Measurements from ENCODE around the gene IFNA8.
"Not testable (repeated sequence)": the region's sequence is repeated elsewhere in the genome, so short reads cannot be mapped to it uniquely, and the experiment has no call there.

The IFNA8 gene

DNA sequence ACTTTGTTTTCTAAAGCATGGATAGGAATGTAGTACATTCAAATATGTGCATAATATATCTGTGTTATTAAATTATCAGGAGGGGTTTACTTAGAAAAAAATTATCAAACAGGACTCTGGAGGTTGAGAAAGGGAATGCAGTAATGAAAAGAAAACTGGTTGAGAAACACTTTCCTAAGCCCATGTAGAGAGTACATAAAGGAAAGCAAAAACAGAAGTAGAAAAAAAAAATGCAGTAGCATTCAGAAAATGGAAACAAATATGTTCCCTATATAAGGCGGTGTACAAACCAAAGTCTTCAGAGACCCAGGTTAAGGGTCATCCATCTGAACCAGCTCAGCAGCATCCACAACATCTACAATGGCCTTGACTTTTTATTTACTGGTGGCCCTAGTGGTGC, at the start of gene IFNA8:
Gene IFNA8, plus strand, starts transcription at position 301 of the 400 bp plus-strand sequence. Its CDS starts 60 bp downstream, at position 361.
- DNase-seq: no peak

DNA sequence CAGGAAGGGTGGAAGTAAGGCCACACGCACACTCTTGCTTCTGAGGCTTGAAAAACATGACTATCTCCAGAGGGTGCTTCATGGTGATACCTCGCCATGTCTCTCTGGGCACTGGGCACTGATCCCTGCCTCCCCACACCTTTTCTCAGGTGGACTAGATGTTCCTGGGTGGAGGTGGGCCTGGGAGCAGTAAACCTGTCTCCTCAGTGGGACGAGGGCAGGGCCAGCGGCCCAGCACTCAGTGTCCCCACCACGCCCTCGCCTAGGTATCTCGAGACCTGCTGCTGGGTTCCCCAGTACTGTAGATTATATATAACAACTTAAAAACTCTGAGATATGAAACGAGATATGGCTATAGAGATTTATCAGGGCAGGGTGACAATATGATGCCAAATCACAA, 46.6 kb upstream of the IFNA8 start:
- DNase-seq: no peak

DNA sequence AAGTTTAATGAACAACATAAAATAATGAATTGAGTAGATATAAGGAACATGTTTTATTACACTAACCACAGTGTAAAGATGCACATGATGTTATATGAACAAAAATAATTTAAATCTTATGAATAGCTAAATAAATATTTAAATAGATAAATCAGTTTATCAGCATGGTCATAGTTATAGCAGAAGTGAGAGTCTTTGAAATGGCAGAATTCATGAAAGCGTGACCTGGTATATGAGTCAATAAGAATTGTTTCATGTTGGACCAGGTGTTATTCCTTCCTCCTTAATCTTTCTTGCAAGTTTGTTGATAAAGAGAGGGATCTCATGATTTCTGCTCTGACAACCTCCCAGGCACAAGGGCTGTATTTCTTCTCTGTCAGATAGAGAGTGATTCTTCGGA, 41.7 kb upstream of the IFNA8 start:
- not testable (repeated sequence) for DNase-seq

GRCh38 chr9:21367957-21368356, 41.0 kb upstream of the IFNA8 start, which contains the start of gene IFNA13:
Gene IFNA13, minus strand, starts transcription at chr9:21368057. Its CDS starts 47 bp downstream, at chr9:21368010.
- no peak for DNase-seq

GRCh38 chr9:21371467-21371866, 37.5 kb upstream of the IFNA8 start:
- DNase-seq: not testable (repeated sequence)

DNA sequence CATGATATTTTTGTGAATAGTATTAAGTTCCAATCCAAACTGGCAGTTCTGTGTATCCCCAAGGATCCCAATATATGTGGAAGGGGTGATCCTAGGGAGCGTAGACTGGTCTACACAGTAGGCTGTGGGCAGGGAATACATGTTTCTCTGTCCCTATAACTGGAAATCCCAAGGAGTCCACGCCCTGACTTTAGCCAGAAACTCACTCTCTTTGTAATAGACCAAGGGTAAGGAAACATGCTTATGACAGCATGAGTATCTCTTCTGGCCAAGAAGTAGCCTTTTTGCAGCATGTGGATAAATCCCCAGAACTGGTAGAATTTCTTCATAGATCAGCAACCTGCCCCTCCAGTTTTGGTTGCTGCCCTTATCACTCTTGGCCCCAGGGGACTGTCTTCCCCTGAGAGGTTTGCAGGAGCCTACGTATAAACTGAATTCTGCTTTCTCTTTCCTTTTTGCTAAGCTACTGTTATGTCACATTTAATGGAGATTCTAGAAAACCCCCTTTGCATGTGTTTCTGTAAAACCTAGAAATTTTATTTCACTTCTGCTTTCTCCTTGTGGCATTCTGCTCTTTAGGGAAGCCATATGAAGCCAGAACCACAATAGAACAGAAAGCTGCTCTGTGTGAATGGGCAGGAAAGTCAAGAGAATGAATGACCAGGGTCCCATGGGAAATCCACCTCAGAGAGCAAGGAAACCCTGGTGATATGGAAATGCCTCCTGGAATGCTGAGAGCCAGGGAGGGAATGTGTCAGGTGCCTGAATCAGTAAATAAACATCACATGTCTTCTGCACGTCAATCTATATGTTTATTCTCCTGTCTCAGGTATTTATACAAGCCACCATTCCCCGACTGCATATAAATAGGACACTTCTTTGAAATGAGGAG, 27.2 kb upstream of the IFNA8 start:
- no peak for DNase-seq

DNA sequence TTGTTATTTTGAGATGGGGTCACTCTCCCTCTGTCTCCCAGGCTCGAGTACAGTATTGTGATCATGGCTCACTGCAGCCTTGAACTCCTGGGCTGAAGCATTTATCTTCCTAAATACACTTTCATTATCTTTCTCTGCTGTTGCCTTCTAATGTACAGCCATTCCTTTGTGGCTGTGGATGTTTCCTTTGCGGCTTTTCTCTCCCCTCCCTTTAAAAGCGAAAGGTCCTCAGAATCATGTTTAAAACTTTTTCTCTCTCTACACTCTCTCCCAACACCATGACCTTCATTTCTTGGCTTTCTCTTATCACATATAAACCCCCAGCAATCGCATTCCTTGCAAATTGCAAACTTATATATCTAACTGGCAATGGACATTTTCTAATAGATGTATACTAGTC, 25.3 kb upstream of the IFNA8 start:
- DNase-seq: no peak

DNA sequence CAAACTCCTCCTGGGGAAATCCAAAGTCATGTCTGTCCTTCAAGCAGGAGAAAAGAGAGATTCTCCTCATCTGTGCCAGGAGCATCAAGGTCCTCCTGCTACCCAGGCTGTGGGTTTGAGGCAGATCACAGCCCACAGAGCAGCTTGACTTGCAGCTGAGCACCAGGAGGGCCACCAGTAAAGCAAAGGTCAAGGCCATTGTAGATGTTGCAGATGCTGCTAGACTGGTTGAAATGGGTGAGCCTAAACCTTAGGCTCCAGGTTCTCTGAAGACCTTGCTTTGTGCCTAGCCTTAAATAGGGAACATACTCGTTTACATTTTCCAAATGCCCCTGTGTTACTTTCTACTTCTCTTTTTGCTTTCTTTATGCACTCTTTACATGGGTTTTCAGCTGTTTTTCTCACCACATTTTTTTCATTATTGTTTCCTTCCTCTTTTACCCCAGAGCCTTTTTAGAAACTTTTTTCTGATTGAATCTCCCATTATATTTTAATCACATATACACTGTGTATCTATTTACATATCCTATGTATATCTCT, 23.7 kb upstream of the IFNA8 start, which contains the start of gene IFNA2:
Gene IFNA2, minus strand, starts transcription at position 268 of the 540 bp plus-strand sequence. Its CDS starts 69 bp downstream, at position 199.
- DNase-seq: no peak

GRCh38 chr9:21392270-21392669, 16.6 kb upstream of the IFNA8 start:
- no peak for DNase-seq

DNA sequence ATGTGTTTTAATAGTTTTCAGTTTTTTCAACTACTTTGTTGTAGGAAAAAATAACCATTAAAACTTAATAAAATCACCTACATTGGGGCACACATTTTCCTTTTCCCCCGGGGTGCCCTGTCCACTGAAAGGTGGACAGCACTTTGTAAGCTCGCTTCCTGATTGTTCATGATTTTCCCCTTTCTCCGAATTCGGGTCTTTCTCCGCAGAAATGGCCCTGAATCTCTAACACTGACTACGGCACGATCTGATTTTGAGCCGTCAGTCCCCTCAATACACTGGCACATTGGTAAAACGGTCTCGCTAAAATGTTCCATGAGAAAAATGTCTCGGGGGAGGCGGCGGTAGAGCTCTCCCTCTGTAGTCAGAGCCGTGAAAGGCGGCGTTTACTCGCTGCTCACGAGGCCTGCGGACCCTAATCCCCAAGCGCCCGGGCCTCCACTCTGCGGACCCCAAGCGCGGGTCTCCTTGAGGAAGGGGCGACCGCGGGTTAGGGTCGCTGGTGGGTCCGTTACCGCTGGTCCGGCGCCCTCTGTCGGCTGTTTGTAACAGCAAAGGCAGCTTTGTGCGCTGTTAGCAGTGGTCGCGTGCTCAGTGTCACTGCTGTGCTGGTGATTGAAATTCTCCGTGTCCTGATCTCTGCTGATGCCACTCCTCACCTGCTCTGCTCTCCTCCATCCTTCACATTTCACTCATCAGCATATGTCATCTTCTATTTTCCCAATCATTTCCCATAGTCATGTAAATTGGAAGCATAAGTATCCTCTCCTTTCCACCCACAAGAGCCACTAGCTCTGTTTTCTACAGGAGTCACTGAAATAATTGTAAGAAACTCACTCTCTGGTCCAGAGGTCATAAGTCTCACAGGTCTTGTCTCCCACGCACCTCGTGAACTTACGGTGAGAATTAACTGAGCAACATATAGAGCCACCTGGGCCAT, 12.9 kb upstream of the IFNA8 start:
- DNase-seq: peak in 1 of 2 experiments; percentile 6

- no peak for DNase-seq
Measured at GRCh38 chr9:21398955-21399489, 9.9 kb upstream of the IFNA8 start.

DNA sequence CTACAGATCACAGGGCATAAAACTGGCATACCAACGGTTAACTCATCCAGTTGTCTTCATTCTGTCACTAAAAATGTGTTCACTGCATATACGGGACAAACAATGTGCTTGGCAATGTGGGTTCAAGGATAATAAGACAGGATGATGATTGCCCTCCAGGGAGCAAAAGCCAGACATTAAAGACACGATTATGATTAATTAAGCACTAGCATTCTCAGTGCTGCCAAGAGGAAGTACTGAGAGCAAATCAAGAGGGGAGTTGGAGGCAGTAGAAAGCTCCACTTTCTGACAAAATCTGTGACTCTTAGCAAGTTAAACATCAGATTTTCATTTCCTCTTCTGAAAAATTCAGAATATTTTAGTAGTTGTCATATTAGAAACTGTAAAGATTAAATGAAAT, 9.0 kb upstream of the IFNA8 start:
- no peak for DNase-seq

- peak in 1 of 2 experiments; percentile 5 for DNase-seq
Measured at GRCh38 chr9:21402386-21403251, 6.3 kb upstream of the IFNA8 start.

GRCh38 chr9:21404146-21404545, 4.8 kb upstream of the IFNA8 start:
- DNase-seq: no peak

GRCh38 chr9:21412107-21412506, 3.2 kb downstream of the IFNA8 start:
- no peak for DNase-seq

DNA sequence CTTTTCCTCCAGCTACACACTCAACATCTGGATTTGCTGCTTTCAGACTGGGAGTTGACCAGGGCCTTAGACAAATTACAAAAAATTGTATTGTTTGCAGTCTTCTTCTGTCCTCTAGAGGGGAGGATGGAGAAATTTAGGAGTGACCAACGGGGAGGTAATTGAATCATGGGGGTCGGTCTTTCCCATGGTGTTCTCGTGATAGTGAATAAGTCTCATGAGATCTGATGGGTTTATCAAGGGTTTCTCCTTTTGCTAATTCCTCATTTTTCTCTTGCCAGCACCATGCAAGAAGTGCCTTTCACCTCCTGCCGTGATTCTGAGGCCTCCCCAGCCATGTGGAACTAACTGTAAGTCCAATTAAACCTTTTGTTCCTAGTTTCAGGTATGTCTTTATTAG, 4.2 kb downstream of the IFNA8 start:
- DNase-seq: no peak

GRCh38 chr9:21413624-21414023, 4.7 kb downstream of the IFNA8 start:
- DNase-seq: no peak

- no peak for DNase-seq
Measured at GRCh38 chr9:21414220-21414940, 5.5 kb downstream of the IFNA8 start.

- DNase-seq: peak; percentile 57 to 74
Measured at GRCh38 chr9:21415493-21416267, 6.8 kb downstream of the IFNA8 start.

DNA sequence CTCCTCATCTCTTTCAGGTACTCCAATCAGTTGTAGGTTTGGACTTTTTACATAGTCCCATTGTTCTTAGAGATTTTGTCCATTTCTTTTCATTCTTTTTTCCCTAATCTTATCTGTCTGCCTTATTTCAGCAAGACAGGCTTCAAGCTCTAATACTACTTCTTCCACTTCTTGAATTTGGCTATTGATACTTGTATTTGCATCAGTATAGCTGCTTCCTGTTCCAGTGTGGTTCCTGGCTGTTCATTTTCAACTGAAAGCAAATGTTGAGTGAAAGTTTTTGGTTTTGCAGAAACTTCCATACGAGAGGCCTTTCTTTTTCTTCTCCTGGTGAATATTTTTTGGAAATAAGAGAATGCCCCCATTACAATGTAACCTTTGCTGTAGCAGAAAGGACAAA, 19.3 kb downstream of the IFNA8 start:
- DNase-seq: no peak

All from cerebellar nuclear complex (tissue), 1 donor.